Colonic mucosa (tissue), 4 donors: ENCODE results near the gene WASF2. TPM values are rescaled to one million over a fixed set of nuclear protein-coding genes. Genes with fewer than 3 reads are reported as not detected.

Source experiments
- DNase-seq: peaks from one replicate; pipeline ENCODE4 v3.0.0-alpha.2; 2020
- H3K27ac ChIP-seq: fragments of 200-600 bp; one replicate; pipeline ENCODE4 v1.8.0; 2021
- H3K27me3 ChIP-seq: fragments of 200-600 bp; one replicate; pipeline ENCODE4 v1.8.0; 2021
- H3K36me3 ChIP-seq: fragments of 200-600 bp; one replicate; pipeline ENCODE4 v1.8.0; 2021
- H3K4me1 ChIP-seq: fragments of 200-600 bp; one replicate; pipeline ENCODE4 v1.8.0; 2021; ENCODE audit warnings: mild to moderate bottlenecking
- H3K4me3 ChIP-seq: fragments of 200-600 bp; one replicate; pipeline ENCODE4 v1.8.0; 2021
- H3K9ac ChIP-seq, 2 donors: one replicate each; pipeline ENCODE4 v1.7.0; 2013; ENCODE audit warnings: control low read depth in 2 of 2, low read depth in 2 of 2, low read length in 2 of 2
- H3K9me3 ChIP-seq: fragments of 200-600 bp; one replicate; pipeline ENCODE4 v1.8.0; 2021
- CTCF ChIP-seq: fragments of 200-600 bp; IDR thresholded peaks from one replicate; pipeline ENCODE4 v1.8.0; 2022; ENCODE audit warnings: antibody characterized with exemption, mild to moderate bottlenecking
- intact Hi-C: fragments of 100-400 bp; cut with DNase I; formaldehyde crosslinking; loops from one replicate; pipeline ENCODE4 v1.14.1; 2022
- total RNA-seq, 2 donors: library from RNA; stranded (reverse); fragmentation: NEBNext Ultra II Directional in 1 of 2; extraction: Animal tissue kit (Norgen Biotek cat#: 25700) in 1 of 2; gene quantifications; one replicate each; pipeline ENCODE4 v1.2.1, GENCODE V29; 2021
- donor health status: healthy.
- donor health status: DM: no; HTN: no; CAD: no.
- donor health status: DM: no; HTN: no; CAD: no.

WASF2 gene
- total RNA-seq, 2 donors from 2014 or later = 120 to 168 TPM

DNA sequence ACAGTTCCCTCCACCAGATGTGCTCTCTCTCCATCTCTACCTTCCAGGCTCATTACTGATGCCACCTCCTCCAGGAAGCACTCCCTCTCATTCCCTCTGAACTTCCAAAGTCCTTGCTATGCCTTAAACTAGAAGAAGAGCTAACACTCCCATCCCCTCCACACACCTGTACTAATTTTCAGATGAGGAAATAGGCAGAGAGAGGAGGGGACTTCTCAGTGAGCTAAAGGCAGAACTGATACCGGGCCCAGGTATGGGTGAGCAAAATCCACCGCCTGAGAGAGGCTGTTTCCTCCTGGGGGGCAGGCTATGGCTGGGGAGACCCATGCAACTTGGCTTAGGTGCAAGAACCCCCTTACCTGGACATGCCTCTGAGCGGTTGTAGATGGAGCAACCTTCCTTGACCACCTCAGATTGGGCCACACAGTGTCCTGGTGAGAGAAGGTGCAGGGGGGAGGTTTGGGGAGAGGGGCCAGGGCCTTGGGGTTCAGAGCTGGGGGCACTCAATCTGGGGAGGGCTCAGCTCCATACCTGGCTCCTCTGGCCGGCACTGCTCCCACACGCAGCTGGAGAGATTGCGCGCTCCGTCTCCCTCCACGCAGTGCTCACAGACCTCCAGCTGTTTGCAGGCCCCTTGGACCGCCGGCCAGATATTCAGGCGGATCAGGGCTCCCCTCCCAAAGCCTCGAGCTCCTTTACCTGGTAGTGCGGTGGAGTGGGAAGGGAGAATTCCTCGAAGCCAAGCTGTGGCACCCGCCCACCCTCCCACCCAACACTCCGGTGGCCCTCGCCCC is 107.8 kb downstream of the WASF2 start:
- no peaks in the 10 kb centered on the region for H3K27me3 ChIP-seq
- H3K9me3 ChIP-seq = no peaks in the 10 kb centered on the region
- no peak for TF ChIP-seq CTCF
- H3K27ac ChIP-seq = no peak overlapping the region
- intact Hi-C loops = no loop called here
- no peaks in the 10 kb centered on the region for H3K36me3 ChIP-seq
- H3K4me3 ChIP-seq = no peak overlapping the region
- H3K9ac ChIP-seq = no peak overlapping the region
- no peaks in the 10 kb centered on the region for H3K4me1 ChIP-seq
- no peak for DNase-seq

DNA sequence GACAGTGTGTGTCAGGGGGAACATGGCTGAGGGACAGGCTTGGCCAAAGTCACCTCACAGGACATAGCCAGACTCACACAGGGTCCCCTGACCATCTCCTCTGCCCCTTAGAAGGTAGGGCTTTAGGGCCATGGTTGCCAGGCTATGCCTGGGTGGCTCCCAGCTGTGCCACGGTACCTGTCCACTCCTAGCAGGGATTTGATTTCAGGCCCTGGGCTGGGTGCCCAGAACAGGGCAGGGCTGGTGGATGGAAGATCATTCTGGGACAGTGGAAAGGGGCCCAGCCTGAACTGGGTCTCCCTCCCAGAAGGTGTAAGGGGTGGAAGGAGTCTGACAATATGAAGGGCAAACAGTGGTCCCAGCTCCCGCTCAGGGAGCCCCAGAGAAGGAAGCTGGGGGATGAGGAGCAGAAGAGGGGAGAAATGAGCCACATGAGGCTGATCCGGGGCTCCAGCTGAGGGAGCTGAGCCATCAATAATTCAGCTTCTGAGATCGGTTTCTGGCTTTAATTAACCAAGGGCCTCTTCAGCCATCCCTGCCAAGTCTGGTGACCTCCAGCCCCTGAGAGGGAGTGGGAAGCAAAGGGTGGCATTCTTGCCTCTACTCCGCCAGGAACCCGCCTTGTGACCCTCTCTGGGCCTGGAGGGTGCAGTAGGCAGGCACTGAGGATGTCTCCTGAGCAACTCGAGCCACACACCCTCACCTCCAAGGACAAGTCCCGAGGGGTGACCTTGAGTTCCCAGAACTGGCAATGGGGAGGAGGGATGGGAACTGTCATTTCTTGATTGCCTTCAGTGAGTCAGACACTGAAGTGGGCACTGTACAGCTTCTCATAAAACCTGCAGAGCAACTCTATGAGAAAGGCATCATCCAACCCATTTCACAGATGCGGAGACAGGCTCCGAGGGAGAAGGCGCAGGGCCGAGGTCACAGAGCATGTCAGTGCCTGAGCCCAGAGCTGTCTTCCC is 108.9 kb downstream of the WASF2 start:
- H3K4me1 ChIP-seq = no peaks in the 10 kb centered on the region

GRCh38 chr1:27380224-27380623 is 109.7 kb downstream of the WASF2 start:
- Histone ChIP-seq H3K9ac (no peak overlapping the region), H3K4me3 (no peak overlapping the region), H3K36me3 (no peaks in the 10 kb centered on the region), H3K9me3 (no peaks in the 10 kb centered on the region), H3K27ac (no peak overlapping the region), H3K4me1 (no peaks in the 10 kb centered on the region), H3K27me3 (no peaks in the 10 kb centered on the region)
- no peak for DNase-seq
- intact Hi-C loops = no loop called here
- no peak for TF ChIP-seq CTCF

More for the DNA sequence above, 108.9 kb downstream of the WASF2 start:
- intact Hi-C loops = no loop called here
- Histone ChIP-seq H3K9me3 (no peaks in the 10 kb centered on the region), H3K27me3 (no peaks in the 10 kb centered on the region), H3K4me3 (no peak overlapping the region), H3K36me3 (no peaks in the 10 kb centered on the region), H3K9ac (no peak overlapping the region), H3K27ac (no peak overlapping the region)
- TF ChIP-seq CTCF = no peak
- DNase-seq = no peak

GRCh38 chr1:27379564-27380122 is 110.3 kb downstream of the WASF2 start:
- Histone ChIP-seq H3K4me3 (no peak overlapping the region), H3K4me1 (no peaks in the 10 kb centered on the region), H3K27ac (no peak overlapping the region), H3K36me3 (no peaks in the 10 kb centered on the region), H3K27me3 (no peaks in the 10 kb centered on the region), H3K9ac (no peak overlapping the region), H3K9me3 (no peaks in the 10 kb centered on the region)
- intact Hi-C loops = no loop called here
- TF ChIP-seq CTCF = no peak
- DNase-seq = no peak

DNA sequence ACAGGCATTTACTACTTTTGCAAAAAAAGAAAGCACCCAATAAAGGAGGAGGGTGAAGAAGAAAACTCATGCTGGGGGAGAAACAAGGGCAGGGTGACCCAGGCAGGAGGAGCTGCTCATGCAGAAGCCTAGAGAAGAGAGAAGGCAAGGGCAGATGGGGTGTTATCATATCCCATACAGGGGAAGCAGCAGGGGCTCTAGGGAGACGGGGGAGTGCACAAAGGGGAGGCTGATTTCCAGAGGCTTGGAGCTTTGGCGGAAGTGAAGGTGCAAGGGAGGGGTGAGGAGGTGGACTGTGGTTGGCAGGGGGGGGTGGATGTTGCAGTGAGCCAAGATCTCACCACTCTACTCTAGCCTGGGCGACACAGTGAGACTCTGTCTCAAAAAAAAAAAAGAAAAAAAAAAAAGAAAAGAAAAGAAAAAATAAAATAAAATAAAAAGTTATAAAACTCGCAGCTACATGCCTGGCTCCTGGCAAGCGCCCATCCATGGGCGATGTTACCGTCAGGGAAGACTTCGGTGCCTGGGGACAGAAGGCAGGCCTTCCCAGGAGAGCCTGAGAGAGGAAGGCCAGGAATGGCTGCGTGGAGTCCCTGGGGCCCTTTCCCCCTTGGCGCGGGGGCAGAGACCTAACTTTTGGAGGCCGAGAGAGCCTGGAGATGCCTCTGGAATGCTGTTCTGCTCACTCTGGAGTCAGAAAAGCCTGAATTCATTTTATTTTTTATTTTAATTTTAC is 112.0 kb downstream of the WASF2 start:
- Histone ChIP-seq H3K4me3 (no peak overlapping the region), H3K36me3 (no peaks in the 10 kb centered on the region), H3K27ac (no peak overlapping the region), H3K9me3 (no peaks in the 10 kb centered on the region), H3K4me1 (no peaks in the 10 kb centered on the region), H3K9ac (no peak overlapping the region), H3K27me3 (no peaks in the 10 kb centered on the region)
- TF ChIP-seq CTCF = no peak
- no peak for DNase-seq
- intact Hi-C loops = no loop called here
